GM21619 (cell line): Measurements from ENCODE around the gene FHIT.

ENCODE experiments used
- ATAC-seq: cut with Tn5 transposase; IDR thresholded peaks from one replicate; pipeline ENCODE4 v1.9.1; 2021; ENCODE audit not compliant: unreplicated experiment

FHIT gene

DNA sequence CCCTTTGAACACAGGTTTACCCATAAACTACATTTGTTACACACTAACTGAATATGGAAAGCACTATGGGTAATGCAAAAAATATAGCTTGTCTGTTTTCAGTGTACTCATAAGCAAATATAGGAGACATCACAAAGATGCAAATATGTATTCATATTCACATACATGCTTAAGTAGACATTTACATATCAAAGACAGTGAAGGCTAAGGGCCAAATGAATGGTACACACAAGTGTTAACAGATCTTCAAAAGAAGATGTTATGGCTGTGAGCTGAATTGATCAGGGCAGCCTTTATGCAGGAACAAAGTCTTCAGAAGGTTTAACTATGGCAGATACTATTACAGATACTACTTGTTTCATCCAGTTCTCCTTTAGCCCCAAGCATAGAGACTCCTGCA is 384.1 kb downstream of the FHIT start:
- no peak for ATAC-seq

DNA sequence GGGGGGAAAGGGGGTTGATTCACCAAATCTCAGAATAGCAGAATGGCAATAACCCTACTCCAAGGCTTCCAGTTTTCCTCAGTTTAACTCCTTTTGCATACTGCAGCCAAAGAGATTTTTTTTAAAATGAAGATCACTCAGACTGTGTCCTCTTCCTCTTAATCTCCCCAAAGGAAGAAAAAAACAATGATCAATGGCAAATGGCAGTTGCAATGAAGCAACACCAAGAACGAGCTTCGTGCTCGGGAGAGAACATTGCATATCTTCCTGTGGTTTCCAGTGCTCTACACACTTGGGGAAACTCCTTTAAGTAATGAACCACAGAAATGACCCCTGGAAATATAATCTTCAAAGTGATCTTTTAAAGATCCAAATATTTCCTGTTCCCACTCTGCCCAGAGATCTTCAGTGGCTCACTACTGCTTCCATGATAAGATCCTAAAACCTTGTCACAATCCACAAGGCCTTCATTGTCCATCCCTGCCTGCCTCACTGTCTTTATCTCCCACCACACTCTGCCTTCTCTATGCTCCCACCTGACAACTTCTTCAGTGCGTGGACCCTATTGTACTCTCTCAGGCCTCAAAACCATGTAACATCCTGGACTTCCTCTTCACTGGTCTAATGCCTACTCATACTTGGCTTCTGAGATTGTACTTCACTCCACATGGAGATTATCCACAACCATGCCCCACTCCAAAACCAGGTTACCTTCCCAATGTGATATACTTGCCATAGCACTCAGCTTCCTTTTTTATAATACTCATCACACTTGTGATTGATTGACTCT is 394.8 kb downstream of the FHIT start:
- ATAC-seq = no peak

DNA sequence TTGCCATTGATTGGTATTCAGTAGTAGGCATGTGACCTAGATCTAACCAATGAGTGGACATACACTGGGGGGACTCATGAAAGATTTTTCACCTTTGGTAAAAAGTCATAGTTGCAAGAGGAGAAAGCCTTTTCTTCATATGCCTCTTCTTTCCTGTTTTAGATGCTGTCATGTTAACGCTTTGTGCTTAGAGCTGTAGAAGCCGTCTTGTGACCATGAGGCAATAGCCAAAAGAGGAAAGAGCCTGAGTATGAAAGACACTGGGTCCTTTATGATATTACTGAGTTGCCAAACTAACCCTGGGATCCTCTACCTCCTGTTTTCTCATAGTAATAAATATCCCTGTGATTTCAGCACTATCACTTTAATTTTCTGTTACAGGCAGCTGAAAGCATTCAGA is 396.0 kb downstream of the FHIT start:
- ATAC-seq = no peak

DNA sequence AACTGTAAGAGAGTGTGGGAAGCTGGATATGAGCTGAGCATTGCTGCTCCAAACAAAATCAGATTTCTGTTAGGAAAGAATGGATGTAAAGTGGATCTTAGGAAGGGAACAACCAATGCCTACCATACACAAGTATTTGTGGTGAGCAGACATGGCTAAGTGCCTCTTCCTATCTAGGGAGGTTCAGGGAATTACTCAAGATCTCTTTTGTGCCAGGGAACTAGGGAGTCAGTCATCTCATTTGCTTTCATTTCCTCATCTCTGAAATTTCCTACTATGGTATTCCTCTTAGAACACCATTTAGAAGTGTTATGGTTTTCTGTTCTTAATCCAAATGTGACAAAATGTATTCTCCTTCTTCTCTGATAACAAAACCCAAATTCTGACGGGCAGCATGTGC is 396.5 kb downstream of the FHIT start:
- no peak for ATAC-seq

DNA sequence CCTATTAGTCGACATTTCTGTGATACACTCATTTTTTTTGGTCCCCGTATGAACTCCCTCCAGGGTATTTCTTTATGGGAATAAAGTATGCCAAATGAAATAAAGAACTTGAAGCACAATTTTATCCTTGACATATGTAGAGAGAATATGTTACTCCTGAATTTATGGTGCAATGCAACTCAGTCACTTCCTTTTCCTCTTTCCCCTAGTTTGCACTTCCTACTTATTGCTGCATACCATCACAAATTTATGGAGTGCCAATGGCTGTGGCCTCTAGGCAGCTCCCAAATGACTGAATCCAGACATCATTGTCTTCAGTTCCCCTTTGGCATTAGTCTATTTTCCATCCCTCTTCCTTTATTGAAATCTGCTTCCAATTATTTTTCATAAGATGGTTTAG is 403.5 kb downstream of the FHIT start:
- ATAC-seq = no peak

DNA sequence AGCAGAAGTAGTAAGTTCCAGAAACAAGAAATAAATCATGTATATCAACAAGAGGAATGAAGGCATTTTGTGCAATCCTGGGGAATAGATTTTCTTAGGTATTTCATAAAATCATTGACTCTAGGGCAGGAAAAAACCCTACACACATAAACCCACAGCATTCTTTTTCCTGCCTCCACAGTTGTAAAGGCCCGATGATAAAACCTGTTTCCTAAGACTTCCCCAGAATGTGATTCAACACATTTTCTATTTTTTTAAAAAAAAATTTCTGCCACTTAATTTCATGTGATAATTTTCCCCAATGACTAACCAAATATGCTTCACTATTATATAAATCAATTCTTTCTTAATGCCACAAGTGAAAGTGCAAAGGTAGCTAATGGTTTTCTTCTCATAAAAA is 407.0 kb downstream of the FHIT start:
- ATAC-seq = no peak

DNA sequence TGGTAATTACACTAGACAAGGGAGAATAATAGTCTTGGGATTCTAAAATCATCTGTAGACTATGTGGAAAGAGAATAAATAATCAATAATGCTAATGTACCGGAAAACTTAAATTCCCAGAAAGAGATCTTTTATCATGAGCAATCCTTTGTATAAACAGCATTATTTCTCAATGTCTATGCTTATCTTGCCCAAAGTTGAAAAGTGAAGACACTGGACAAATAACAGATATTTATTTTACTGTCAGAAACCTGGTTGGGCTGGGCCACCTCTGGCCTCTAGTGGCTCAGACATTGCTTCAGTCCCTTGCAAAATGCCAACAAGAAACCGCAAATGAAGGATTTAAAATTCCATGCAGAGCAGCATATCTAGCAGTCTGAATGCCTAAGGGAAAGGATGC is 409.9 kb downstream of the FHIT start:
- ATAC-seq = no peak

DNA sequence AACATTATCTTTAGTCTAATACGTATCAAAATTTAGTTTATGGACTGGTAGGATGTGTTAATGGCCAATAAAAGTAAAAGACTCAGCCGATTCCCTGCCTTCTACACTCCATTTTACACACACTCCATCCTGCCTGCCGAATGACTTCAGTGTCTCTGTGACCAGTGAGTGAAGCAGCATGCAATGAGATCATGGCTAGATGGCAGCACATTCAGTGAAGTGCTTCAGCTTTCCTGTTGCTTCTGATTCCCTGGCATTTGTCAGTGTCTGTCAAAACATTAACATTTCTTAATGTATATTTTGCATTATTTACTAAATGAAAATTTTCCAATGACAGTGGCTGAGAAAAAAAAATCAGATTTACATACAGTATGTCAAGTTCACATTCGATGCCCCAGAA is 412.0 kb downstream of the FHIT start:
- ATAC-seq = no peak

DNA sequence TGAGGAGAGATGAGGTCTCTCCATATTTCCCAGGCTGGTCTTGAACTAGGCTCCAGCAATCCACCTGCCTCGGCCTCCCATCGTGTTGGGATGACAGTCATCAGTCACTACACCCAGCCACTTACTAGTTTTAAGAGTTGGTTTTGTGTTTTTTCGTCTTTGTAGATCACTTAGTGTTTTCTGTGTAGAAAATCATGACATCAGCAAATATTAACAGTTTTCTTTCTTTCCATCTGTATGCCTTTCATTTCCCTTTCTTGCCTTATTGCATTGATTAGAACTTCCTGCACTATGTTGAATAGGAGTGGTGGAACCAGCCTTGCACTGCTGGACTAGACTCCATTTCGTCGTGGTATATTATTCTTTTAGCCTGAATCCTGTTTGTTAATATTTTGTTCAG is 415.5 kb downstream of the FHIT start:
- ATAC-seq = no peak

DNA sequence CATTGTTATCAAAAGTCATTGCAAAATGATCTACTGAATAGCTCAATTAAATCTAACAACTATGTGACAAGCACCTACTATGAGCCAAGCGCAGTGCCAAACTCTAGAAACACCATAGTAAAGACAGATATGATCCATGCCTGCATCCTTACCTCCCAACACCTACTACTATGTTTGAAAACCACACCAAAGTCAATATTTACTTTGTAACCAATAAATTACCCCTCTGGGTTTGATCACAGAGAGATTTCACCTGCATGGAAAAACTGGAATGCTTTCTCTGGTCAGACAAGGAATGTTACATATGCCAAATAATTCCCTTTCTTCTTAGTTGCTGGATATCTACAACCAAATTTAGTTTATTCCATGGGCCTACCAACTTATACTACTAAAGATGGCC is 422.2 kb downstream of the FHIT start:
- ATAC-seq = no peak

DNA sequence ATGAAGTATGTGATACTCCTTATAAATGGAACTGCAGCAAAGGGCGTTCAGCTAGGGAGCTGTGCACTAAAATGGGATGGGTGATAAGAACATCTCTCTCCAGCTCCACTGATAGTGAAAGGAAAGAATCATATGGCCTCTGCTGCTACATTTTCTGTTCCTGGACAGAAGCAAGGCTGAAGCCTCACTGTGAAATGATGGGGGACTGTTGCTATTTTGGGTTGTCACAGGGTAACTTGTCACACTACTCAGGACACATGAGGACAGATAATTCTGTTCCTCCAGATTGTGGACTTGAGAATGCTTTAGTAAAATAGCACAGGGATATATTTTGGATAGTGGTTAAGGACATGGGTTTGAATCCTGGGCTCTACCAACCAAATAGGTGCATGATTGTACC is 423.6 kb downstream of the FHIT start:
- ATAC-seq = no peak

DNA sequence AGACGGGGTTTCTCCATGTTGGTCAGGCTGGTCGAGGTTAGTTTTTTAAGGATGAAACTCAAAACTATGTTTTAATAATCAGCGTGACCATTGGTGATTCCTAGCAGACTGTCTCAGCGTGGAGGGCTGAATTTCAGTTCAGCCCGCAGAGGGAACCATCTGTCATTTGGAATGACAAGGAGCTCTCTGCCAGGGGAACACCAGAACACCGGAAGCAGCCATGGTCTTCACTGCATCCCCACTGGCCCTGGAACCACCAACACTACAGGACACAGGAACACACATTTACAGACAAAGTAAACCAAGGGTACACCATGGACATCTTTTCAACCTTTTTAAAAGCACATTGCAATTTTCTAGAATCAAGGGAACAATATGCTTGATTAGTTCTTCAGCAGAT is 424.7 kb downstream of the FHIT start:
- ATAC-seq = no peak

DNA sequence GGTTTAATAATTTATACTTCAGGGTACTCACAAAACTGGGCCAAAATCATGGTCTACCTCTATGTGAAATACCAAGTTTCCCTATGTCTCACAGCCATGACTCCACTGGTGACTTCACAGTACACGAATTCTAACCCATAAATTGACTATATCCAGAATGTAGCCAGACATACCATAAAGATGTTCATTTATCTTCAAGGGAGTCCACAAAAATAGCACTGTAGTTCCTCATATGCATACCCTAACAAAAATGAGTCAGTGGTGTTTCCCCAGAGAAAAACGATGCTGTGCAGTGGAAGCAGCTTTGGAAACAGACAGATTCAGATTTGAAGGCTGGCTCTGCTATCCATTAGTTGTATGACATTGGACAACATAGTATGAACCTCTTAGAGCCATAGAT is 438.8 kb downstream of the FHIT start:
- ATAC-seq = no peak

DNA sequence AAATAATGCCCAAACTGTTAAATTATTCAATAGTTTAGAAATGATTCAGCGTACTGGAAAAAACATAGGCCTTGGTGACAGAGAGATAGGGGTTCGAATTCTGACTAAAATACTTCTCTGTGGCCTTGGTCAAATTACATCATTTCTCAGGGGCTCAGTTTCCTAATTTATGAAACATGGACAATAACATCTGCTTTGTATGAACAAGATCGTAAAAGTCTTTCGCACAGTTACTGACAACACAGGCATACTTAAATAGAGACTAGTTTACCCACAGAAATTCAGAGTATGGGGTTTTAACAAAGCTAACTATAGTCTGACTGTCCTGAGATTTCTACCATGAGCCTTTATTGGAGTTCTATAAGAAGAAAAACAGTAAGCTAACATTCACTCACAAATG is 440.4 kb downstream of the FHIT start:
- no peak for ATAC-seq

DNA sequence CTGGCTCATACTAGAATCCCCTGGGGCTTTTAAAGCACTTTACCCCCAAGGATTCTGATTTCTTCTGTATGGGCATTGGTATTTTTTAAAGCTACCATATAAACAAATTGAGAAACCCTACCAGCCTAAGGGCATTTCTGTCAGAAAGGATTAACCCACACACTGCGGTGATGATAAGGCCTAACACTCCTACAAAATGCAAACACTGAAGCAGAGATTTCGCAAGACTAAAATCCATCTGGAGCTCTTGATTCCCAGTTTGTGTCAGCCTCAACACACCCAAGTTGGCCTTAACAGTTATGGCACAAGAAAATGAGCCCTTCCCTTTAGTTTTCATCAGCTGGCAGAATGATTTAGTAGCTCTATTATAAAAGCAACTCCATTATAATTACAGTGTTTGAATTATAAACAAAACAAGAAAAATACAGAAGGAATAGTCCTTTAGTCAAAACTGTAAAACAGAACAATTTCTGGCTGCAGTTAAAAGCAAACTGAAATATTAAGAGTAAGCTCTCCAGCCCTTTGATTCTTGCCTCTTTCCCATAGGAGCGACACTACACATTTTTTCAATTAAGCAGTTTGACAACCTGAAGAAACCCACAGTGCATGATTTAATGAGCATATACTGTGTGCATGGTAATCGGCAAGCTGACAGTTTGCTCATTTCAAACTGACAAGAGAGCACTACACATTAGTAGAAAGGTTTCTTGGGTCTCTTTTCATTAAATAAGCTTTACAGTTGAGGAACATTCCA is 441.2 kb downstream of the FHIT start:
- ATAC-seq = no peak

DNA sequence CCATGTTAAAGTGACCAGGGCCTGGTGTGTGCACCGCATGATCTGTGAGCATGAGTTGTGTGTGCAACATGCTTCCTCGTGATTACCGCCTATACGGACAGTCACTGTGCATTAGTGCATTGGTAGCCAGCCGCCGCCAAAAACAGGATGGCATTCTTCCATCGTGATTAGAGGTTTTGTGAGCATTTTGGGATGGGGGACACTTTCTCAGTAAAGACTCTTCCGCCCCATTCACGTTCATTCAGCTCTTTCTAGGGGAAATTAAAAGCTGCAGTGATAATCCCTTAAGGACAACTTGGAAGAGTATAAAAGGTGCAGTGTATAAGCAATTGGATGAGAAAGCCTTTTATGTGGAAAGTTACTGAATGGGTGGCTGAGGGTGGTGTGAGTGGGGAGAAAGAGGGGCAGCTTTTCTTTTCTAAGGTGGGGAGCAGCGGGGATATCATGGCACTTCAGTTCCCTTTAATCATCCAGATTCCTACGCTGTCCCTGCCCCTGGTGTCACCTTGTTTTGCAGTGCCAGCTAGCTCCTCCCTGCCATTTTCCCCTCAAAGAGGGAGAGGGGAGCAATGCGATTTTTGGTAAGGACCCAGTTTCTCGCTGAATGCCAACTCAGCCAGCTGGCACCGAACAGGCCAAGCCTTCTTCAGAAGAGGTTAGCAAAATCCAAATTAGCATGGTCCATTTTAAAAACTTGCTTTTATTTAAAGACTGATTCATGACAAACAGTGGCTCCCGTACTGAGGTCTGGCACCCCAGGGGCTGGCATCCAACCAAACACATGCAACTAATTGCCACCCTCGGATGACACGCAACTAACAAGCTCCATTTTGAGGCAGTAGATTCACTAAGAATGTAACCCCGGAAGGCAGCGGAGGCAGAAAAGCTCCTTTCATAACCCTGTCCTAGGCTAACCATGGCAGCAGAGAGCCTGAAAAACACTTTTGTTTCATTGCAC is 447.8 kb downstream of the FHIT start:
- ATAC-seq = no peak

DNA sequence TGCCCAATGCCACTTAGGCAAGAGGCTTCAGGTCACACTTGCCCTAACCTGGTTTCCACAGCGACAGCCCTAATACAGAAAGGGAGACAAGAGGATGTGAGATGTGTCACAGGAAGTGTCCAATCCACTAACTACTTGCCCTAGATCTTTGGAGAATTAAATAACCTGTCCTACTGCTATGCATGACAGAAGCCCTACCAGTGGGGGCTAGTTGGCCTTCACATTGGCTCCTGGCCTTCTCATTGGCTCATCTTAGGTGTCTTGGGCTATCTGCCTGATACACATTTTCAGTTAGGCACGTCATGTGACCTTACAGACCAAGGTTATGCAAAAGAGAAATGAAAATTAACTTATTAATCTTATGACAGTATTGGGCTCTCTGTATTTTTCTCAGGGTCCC is 449.9 kb downstream of the FHIT start:
- no peak for ATAC-seq

DNA sequence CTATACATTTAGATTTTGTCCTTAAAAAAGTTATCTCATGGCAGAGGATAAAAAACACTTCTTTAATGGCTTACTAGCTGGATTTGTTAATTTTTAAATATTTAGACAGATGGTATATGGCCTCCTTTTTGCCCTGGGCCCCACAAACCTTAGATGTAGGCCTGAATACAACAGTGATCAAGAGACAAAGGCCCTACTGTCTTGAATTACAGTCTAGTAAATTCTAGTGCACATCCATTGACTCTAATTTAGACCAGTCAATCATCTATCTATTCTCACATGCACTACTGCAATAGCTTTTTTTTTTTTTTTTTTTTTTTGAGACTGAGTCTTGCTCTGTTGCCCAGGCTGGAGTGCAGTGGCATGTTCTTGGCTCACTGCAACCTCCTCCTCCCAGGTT is 452.8 kb downstream of the FHIT start:
- no peak for ATAC-seq

DNA sequence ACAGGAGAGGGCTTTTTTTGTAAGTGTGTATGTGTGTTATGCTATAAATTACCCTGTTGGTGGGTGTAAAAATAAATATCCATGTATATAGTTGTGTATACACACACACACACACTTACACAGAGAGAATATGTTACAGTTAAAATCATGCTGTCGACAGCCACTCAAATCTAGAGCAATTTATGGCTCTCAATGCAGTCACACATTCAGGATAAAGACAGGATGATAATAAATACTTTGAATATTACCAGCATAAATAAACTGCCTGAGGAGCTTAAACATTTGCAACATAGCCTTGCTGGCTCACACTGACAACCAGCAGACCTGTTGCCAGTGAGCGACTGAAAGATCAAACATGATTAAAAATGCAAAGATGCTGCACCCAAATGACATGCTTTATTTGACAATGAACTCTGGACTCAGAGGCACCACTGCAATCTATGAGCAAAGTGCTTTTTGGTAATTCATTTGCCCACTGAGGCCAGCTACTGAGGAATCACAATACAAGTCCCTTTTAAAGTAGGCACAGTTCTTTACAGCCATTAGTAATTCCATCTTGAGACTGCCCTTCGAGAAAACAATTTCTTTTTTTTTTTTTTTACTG is 458.9 kb downstream of the FHIT start:
- ATAC-seq = no peak

DNA sequence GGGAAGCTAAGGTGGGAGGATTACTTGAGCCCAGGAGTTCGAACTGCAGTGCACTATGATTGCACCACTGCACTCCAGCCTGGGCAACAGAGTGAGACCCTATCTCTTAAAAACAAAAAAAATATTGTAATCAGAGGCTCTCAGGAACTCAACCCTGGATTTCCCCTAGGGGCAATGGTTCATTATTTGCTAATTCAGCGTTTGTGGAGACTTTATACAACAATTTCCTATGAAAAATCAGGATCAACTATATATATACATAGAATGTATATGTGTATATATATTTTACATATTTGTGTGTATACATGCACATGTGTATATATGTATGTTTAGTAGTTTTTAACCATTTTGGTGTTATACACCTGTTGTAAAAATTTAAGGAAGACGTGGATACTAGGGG is 463.1 kb downstream of the FHIT start:
- no peak for ATAC-seq

DNA sequence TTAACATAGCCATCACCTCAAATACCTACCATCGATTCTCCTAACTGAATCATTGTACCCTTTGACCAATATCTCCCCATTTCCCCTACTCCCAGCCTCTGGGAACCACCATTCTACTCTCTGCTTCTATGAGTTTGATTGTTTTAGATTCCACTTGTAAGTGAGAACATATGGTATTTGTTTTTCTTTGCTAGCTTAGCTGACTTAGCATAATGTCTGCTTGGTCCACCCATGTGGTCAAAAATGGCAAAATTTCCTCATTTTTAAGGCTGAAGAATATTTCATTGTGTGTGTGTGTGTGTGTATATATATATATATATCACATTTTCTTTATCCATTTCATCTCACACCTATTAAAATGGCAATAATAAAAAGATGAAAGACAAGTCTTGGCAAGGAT is 469.3 kb downstream of the FHIT start:
- no peak for ATAC-seq
